ENCODE data around the gene PXK.

PXK gene

DNA sequence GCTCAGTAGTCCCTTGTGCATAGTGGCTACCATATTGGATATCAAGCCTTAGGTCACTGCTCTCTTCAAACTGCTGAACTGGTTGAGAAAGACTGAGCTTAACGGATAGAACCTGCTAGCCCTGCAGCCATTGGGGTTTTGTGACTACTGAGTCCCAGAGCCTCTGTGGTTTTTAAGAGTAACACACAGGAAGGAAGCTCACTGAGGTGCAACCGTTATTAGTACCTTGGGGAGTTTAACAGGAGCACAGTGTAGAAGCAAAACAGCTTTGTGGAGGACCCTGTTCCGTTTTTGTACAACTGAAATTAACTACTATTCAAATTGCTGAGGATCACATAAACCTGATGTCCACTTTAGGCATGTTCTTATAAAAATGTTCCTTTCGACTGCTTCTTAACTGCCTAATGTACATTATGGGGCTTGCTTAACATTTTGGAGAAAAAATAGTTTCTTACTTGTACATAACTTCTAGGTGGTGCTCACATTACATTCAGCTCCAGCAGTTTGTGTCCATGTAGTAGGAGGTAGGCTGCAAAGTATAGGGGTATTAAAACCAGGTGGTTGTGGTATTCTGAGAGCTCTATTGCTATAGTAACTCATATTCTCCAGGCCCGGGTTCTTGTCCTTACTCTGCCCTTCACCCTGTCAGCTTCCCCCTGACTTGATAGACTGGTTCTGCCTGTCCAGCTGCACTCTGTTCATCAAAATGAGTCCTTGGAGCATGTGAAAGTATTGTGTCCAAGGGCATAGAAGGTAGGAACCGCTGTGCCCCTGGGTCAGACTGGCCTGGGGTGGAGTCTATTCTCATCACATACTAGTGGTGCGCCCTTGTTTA lies 17.3 kb downstream of the PXK start:
- DNase-seq = peak; percentile 28

DNA sequence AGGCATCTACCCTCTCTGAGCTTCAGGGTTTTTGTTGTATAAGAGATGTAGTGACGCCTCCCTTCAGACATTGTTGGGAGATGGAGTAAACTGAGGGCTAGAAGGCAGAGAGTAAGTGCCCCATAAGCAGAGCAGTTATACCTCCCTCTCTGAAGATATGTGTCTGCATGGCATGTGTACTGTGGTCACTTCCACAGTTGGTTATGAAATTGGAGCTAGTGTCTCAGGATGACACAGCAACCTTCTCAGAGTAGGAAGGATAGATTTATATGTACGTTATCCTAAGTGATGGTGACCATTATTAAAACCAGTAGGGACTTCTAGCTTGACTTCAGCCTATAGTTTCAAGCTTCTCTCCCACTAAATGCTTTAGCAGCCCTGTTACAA lies 17.9 kb downstream of the PXK start:
- DNase-seq = no peak

DNA sequence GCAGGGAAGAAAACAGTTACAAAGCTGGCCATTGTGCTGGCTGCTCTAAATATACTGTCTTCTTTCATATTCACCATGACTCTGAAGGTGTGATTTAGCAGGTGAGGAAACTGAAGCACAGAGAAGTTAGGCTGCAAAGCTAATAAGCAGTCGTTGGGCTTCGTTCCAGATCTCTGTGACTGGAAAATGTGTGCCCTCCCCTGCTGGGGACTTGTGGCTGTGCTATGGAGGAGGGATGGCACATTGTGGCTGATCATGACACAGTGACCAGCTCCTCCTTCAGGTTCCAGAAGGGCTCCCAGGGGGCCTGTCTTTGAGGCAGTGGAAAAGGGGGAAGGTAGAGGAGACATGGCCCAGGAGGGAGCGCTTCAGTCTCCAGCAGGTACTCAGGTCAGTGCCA lies 19.2 kb downstream of the PXK start:
- no peak for DNase-seq

DNA sequence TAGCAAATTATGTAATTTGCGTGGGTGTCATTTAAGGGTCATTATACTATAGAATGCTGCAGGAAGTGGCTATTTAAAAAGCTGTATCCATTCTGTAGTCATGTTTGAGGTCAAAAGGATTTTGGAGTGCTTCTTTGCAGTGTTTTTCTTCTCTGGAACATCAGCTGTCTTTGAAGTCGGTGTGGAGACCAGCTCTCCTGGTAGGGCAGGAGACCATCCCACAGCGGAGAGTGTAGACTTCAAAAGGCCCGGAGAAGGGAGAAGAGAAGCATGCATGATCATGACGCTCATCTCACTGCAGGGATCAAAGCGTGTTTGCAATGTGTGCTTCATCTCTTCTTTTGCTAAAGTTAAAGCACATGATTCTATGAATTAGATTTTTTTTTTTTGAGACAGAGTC lies 19.9 kb downstream of the PXK start:
- no peak for DNase-seq

DNA sequence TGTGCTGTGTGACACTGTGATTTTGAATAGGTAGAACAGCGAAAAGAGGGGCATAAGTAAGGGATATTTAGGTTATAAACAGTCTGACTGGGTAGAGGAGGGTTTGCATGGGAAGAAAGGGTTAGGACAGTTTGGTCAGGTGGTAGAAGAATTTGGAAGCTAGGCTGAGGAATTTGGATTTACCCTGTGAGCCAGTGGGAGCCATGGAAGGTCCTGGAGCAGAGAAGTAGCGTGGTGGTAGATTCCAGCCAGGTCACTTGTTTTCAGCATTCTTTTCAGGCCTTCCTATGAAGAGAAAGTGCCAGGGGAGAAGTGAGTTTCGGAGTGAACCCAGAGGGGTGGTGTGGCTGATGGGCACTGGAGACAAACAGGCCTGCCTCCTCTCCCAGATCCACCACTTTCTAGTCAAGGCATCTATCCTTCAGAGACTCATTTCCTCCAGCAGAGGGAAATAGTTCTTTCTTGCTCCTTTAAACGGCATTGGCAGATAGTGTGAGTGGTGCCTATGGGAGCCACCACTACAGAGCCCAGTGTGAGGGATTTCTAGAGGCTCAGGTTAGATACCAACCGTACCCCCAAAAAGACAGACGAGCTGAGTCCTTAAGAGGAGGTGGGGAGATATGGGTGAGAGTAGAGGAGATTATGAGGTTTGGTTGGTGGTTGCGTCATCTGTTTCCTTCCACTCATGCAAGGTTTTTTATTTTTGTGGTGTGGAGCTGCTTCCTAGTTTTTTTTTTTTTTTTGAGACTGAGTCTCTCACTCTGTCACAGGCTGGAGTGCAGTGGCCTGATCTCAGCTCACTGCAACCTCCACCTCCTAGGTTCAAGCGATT lies 21.2 kb downstream of the PXK start:
- peak; percentile 42 for DNase-seq

DNA sequence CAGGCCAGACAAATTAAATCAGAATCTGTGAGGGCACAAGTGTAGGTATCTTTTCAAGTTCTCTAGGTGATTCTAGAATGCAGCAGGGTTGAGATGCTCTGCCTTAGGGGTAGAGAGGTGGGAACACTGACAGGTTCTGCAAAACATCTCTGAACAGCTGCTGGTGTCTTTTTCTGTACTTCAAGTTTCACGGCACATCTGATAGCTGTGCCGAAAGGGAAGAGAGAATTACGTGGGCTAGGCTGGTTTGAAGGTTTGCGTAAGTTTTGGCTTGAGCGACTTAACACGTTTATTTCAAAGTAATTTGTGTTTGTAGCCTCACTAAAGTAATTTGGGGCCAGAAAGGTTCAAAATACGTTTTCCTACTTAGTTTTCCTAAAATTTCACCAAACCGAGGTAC lies 22.5 kb downstream of the PXK start:
- DNase-seq = peak; percentile 33

DNA sequence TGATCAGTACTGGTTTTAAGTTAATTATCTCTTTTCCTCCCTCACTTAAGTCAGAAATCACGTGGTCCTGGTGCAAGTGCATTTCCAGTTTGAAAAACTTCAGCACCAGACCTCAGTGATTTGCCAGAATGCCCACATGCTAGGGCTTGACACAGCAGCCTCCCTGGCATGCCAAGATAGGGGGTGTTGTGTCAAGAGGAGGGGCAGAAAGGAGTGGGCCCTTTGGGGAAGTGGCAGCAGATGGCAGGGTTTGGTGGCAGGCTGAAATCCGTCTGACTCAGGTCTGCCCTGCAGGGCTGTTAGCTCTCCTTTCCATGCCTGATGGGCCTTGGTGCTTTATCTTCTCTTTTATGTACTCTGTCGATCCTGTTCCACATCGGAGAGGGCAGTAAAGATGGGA lies 23.4 kb downstream of the PXK start:
- DNase-seq = peak; percentile 51

DNA sequence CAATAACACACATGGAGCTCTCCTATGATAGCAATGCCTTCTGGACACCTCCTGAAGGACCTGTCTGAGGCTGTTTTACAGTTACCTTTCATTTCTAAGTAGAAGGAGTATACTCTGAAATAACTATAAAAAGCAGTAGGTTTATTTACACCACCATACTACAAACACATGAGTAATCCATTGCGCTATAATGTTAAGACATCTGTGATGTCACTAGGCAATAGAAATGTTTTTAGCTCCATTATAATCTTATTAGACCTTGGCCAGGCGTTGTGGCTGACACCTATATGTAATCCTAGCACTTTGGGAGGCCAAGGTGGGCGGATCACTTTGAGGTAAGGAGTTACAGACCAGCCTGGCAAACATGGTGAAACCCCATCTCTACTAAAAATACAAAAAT lies 24.7 kb downstream of the PXK start:
- DNase-seq = no peak

DNA sequence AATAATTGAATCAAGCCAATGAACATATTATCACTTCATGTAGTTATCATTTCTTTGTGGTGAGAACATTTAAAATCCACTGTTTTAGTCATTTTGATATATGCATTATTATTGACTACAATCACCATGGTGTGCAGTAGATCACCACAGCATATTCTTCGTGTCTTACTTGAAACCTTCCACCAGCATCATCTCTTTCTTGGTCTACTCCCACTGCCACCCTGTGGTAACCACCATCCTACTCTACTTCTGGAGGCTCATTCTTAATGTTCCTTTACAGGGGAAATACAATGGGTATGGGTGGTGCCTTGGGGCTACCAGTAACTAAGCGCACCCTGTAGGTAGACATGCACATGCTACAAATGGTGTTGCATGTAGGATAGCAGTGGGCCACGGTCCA lies 25.4 kb downstream of the PXK start:
- DNase-seq = no peak

DNA sequence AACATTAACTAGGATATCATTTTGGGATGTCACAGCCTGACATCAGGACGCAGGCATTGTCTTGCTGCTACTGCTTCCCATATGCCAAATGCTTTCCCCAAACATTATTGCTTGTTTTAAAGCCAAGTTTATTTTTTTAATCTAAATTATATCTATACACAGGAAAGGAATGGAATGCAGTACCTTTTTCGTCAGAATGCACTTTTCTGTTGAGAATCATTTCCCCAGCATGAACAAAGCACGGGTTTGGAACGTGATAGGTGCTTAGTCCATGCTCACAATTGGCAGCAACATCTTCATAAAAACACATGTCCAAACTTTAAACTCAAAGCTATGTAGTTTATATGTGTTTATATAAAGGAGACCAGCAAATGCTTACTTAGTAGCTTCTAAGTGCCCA lies 26.1 kb downstream of the PXK start:
- DNase-seq = no peak

DNA sequence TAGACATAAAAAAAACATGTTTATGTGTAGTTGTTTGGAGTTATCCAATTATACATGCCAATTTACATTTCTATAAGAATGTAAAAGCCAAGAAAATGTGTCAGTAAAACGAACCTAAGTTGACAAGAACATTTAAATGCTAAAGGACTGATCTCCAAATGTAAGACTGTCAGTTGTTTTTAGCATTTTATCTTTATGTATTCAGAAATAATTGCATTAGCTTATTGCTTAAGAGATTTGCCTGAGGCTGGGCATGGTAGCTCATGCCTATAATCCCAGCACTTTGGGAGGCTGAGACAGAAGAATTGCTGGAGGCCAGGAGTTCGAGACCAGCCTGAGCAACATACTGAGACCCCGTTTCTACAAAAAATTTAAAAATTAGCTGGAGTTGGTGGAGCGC lies 26.9 kb downstream of the PXK start:
- DNase-seq = no peak

DNA sequence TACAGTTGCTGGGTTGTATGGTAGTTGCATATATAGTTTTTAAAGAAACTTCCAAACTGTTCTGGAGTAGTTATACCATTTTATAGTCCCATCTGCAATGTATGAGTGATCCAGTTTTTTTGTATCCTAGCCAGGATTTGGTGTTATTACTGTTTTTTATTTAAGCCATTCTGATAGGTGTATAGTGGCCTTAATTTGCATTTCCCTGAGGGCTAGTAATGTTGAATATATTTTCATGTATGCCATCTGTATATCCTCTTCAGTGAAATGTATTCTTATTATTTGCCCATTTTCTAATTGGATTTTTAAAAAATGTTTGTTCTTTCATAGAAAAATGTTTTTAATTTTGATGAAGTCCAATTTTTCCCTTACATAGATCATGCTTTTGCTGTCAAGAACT lies 29.2 kb downstream of the PXK start:
- DNase-seq = no peak

DNA sequence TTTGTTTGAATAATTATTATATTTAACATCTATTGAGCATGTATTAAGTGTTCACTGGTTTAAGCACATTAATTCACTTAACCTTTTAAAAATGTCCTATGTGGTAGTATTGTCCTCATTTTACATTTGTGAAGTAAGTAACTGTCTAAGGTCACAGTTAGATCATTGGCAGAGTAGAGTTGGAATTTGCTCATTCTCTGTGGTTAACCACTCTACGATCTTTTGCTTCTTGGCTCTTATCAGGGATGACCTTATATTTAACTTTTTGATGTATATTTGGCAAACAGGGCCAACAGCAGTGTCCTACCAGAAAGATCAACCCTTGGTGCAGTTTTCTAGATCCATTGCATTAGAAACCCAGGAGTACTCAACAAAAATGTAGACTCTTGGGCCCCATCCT lies 34.0 kb downstream of the PXK start:
- DNase-seq = no peak

DNA sequence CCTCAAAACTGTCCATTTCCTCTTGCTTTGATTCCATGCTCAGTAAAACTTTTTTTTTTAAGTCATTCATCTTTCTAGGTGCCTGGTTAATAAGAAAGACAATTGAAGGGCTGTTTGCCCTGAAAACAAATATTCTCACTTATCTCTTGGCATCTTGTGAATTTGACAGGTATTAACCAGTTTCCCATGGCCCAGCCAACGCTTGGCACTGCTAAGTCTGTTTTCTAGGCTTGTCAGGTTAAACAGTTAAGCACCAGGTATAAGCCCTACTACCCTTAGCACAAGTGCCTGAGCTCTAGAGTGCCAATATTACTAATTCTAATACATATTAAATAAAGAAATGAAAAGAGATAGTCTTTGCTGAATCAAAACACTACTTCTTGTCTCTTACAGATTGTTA lies 36.3 kb downstream of the PXK start:
- no peak for DNase-seq

DNA sequence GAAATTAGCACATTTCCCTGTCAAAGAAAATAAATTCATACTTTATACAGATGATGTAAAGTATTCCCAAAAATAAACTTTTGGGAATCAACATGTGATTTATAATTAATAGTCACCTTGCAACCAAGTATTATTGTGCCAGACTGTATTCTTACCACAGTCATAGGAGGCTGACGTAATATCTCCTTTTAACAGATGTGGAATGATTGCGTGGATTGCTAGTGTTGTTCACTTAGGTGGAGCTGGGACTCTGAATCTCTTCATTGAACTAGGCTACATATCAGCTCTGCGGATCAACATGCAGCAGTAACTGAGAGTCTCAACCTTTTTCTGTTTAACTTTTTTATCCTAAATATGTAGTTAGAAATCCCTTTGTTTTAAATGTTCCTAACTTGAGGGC lies 37.2 kb downstream of the PXK start:
- no peak for DNase-seq

DNA sequence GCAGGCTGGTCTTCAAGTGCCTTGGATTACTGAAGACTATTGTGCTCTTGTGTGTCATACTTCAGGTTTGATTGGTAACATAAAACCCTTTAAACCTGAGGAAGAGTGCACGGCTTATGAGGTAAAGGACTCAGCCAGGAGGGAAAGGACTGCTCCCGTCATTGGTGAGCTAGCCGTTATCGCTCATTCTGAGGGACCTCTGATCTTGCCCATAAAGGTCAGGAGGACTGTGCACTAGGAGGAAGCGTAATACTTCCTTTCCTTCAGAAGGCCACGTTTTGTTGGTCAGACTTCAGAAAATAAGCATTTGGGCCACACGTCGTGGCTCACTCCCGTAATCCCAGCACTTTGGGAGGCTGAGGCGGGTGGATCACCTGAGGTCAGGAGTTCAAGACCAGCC lies 37.7 kb downstream of the PXK start:
- DNase-seq = no peak

DNA sequence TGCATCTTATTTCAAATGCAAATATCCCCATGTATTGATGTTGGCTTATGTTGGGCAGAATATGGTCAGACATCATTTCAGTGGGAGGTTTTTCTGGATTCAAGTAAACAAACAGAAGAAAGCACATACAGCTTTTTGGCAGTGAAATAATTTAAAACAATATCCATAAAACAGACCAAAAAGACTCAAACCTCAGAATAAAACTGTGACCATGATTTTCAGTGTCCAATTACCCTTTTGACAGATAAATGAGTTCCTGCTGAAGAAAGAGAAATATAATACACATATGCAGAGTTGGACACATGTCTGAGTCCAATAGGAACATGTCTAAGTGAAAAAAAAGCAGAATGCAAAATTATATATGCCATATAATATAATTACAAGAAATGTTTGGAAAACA lies 39.1 kb downstream of the PXK start:
- DNase-seq = no peak

DNA sequence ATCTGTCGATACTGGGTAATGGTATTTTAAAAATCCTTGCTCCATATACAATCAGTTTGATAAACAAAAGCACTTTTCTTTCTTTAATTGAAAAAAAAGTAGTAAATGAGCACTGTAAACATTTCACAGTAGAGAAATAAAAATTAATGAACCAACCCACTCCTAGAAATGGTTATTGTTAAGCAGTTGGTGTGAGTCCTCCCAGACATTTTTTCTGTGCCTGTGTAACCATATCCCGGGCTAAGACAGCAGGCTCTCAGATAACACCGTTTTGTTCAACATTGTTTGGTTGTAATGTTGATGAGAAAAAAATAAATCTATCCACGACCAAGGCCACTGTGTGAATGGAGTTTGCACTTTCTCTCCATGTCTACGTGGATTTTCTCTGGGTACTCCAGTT lies 42.6 kb downstream of the PXK start:
- no peak for DNase-seq

DNA sequence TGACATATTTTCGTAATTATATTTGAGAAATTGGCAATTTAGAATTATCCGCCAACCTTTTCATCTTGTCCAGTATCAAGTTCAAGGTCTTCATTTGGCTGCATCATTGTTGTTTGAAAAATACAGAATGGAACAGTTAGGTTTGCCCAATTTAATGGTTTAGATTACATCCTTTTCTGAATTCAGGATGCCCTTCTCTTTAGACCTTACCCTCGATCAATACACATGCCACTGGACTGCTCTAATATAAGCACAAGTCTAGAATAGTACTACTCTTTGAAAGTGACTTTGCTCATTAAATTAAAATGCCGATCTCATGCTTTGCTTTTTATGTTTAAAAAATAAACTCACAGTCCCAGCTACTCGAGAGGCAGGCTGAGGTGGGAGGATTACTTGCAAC lies 44.5 kb downstream of the PXK start:
- DNase-seq = no peak

DNA sequence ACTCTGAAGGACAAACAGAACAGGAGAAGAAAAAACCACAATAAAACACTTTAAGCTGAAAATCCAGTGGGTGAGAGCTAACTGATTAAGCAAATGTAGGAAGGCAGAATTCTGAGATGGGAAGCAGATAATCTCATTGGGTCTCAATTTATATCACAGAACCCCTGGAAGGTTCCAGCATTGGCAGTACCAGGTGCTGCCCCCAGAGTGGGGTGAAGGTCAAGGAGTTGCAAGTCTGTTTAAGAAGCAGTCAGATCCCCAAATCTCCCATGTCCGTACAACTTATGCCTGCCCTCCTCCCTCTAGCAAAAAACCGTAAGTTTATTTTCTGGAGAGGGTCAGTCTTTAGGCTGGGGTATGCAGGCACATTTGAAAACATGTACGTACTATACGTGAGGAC lies 45.1 kb downstream of the PXK start:
- DNase-seq = no peak

DNA sequence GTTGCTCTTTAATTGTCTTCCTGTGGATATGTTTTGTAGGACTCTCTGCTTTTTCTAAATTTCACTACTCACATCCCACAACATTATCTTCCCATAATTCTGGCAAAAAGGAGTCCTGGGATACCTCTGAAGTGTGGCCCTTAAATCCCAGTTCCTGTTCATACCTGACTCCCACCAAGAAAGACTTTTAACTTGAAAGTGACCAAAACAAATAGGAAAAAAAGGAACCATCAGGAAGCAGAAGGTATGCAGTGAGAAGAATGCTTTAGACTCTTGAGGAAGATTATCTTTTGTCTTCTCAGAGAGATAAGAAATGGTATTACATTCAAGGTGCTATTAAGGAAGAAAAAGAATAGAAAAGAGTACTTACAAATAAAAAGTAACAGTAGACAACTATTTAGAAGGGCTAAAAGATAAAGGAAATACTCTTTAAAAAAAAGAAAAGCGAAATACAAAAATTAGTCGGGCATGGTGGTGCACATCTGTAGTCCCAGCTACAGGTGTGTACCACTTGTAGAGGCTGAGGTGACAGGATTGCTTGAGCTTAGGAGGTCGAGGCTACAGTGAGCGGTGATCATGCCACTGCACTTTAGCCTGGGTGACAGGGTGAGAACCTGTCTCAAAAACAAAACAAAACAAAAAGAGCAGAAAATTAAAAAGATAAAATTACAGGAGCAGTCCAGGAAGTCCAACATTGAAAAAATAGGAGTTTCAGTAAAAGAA lies 46.8 kb downstream of the PXK start:
- no peak for DNase-seq

DNA sequence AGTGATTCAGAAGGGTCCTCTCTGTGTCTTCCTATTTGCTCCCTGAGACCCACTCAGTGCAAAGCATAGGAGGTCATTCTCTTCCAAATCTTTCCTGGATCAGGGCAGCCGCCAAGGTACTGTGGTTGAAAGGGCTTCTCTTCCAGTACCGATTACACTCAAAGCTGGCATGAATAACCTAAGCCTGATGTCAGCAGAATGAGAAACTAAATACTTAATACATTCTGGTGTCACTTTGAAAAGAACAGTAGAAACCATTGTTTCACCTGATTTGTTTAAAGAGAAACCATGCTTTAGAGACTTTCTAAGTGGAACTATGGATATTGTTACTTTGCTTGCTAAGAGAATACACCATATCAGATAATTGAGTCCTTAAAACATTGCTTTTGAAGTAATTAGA lies 50.8 kb downstream of the PXK start:
- DNase-seq = no peak

DNA sequence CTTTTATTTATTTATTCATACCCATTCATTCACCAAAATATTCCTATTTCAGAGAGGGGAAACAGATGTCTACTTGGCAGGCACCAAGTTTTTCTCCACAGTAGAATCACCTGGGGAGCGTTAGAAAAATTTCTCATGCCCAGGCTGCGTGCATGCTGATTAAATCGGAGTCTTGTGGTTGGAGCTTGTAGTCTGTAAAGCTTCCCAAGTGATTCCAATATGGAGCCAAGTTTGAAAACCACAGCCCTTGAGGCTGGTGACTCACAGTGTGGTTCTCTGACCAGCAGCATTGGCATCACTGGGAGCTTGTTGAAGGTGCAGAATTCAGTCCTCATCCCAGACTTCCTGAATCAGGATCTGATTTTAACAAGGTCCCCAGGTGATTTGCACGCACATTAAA lies 51.2 kb downstream of the PXK start:
- DNase-seq = no peak
